Adrenal gland (tissue), 5 donors: ENCODE data around the gene SNAPC3.

ENCODE experiments used
- POLR2A ChIP-seq, 2 donors: fragments of 450-650 bp; IDR thresholded peaks; one replicate each; pipeline ENCODE4 v1.6.1; 2017; ENCODE audit warnings: antibody characterized with exemption in 2 of 2, mild to moderate bottlenecking in 2 of 2, moderate library complexity in 1 of 2
- TF ChIP-seq, protein P1 (sequence below), 6 experiments: fragments of 450-650 bp in 4 of 6; fragments of 200-600 bp in 2 of 6; sonication (generic) in 1 of 6; IDR thresholded peaks; 1 replicate in 5 of 6; 2 replicates in 1 of 6; pipeline versions ENCODE4 v1.5.1 to v1.8.0; 2016 to 2021; ENCODE audit warnings: antibody characterized with exemption in 6 of 6, mild to moderate bottlenecking in 2 of 6, moderate library complexity in 1 of 6
- donor health status: DM: no; HTN: no; CAD: no.

GRCh38 chr9:15444141-15444540, 21.5 kb downstream of the SNAPC3 start:
- TF ChIP-seq POLR2A (IDR thresholded peaks at IDR 0.05) = no peak
- TF ChIP-seq, protein P1, sequence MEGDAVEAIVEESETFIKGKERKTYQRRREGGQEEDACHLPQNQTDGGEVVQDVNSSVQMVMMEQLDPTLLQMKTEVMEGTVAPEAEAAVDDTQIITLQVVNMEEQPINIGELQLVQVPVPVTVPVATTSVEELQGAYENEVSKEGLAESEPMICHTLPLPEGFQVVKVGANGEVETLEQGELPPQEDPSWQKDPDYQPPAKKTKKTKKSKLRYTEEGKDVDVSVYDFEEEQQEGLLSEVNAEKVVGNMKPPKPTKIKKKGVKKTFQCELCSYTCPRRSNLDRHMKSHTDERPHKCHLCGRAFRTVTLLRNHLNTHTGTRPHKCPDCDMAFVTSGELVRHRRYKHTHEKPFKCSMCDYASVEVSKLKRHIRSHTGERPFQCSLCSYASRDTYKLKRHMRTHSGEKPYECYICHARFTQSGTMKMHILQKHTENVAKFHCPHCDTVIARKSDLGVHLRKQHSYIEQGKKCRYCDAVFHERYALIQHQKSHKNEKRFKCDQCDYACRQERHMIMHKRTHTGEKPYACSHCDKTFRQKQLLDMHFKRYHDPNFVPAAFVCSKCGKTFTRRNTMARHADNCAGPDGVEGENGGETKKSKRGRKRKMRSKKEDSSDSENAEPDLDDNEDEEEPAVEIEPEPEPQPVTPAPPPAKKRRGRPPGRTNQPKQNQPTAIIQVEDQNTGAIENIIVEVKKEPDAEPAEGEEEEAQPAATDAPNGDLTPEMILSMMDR (IDR thresholded peaks at IDR 0.05) = no peak
